Retinal pigment epithelial cell (primary cell): ENCODE results near the gene CNOT6.
"Not testable (repeated sequence)": the region's sequence is repeated elsewhere in the genome, so short reads cannot be mapped to it uniquely, and the experiment has no call there.

Experiments
- DNase-seq: peaks from one replicate; pipeline ENCODE4 v3.0.0-alpha.2; 2010; ENCODE audit warnings: low read depth
- H3K4me3 ChIP-seq: 2 replicates; pipeline ENCODE4 v1.5.1; 2011; ENCODE audit warnings: mild to moderate bottlenecking, low read length, control low read depth, moderate library complexity
- TF ChIP-seq, protein P1 (sequence below): conservative IDR thresholded peaks from 2 replicates; pipeline ENCODE4 v1.5.1; 2011; ENCODE audit warnings: low read depth, low read length, control low read depth, inconsistent platforms

CNOT6 gene

DNA sequence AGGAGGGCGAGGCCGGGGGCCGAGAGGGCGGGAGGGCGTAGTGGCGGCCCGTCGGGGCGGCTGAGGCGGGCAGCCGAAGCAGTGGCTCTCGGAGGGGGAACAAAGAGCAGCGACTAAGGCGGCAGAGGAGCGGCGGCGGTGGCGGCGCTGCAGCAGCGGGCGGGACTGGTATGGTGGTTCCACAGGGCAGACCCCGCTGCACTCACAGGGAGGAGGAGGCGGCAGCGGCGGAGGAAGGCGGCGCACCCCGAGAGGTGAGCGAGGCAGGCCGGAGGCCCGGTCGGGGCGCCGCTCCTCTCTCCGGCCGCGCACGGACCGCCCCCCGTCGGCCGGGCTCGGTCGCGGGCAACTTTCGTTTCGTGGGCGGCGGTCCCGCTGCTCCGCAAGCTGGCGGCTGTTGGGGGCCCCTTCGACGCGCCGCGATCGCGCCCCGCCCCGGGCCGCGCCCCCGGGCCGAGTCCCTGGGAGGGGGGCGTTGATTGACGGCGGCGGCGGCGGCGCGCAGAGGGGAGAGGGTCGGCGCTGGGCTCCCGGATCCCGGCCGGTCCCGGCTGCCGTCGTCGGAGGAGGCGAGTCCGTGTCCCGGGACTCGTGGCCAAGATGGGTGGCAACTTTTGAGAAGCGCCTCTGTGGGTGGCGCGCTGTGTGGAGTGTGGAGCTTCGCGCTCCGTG, 467 bp downstream of the CNOT6 start:
- peak overlapping the region; percentile 82 for H3K4me3 ChIP-seq
- TF ChIP-seq, protein P1, sequence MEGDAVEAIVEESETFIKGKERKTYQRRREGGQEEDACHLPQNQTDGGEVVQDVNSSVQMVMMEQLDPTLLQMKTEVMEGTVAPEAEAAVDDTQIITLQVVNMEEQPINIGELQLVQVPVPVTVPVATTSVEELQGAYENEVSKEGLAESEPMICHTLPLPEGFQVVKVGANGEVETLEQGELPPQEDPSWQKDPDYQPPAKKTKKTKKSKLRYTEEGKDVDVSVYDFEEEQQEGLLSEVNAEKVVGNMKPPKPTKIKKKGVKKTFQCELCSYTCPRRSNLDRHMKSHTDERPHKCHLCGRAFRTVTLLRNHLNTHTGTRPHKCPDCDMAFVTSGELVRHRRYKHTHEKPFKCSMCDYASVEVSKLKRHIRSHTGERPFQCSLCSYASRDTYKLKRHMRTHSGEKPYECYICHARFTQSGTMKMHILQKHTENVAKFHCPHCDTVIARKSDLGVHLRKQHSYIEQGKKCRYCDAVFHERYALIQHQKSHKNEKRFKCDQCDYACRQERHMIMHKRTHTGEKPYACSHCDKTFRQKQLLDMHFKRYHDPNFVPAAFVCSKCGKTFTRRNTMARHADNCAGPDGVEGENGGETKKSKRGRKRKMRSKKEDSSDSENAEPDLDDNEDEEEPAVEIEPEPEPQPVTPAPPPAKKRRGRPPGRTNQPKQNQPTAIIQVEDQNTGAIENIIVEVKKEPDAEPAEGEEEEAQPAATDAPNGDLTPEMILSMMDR: no peak
- DNase-seq: no peak

- TF ChIP-seq, protein P1: no peak
These were observed 1.1 kb downstream of the CNOT6 start for GRCh38 chr5:180495292-180495691.

DNA sequence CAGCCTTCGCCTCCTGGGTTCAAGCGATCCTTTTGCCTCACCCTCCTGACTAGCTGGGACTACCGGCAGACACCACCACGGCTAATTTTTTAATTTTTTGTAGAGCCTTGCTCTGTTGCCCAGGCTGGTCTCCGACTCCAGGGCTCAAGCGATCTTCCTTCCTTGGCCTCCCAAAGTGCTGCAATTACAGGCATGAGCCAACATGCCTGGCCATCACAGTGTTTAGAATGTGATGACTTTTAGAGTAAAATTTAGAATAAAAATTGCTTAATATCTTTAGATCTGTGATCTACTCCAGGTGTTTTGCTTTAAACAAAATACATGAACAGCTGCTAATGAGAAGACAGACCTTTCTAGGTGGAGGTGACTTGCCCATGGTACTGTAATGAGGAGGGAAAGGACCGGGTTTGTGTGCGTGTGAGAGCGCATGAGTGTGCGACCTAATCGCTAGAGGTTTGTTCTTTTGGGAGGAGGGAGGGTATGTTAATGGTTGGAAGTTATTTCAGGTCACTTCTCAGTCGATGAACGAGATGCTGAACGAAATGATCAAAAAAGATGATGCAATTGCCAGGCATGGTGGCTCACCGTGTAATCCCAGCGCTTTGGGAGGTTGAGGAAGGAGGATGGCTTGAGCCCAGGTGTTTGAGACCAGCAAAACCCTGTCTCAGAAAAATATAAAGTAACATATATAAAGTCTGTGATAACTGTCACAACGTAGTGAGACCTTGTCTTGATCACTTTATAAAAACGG, 2.0 kb downstream of the CNOT6 start:
- no peak for DNase-seq
- TF ChIP-seq, protein P1: no peak
- peak overlapping the region; percentile 15 for H3K4me3 ChIP-seq

More at GRCh38 chr5:180495292-180495691, 1.1 kb downstream of the CNOT6 start:
- DNase-seq: no peak
- H3K4me3 ChIP-seq: peak overlapping the region; percentile 82

DNA sequence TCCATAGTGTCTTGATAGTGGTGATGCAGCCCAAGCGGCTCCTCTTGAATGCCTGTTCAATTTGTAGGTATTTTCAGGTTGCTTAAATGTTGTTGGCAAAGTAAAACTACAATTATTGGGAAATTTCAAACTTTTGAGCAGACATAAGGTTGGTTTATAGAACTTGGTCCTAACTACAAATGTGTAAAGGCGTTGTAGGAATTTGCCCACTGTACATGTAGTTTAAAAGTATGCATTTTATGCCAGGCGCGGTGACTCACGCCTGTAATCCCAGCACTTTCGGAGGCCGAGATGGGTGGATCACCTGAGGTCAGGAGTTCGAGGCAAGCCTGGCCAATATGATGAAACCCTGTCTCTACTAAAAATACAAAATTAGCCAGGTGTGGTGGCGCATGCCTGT, 2.6 kb downstream of the CNOT6 start:
- not testable (repeated sequence) for H3K4me3 ChIP-seq, DNase-seq

DNA sequence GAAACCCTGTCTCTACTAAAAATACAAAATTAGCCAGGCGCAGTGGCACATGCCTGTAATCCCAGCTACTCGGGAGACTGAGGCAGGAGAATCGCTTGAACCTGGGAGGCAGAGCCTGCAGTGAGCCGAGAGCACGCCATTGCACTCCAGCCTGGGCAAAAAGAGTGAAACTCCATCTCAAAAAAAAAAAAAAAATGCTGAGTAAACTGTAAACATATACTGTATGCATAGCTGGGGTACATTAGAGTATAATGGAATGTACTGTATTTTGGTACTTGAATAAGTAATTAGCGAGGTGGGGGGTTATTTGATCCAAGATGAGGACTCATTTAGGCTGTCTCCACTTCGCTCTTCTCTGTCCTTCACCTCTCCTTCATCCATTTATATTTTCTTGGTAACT, 3.7 kb downstream of the CNOT6 start:
- not testable (repeated sequence) for DNase-seq

DNA sequence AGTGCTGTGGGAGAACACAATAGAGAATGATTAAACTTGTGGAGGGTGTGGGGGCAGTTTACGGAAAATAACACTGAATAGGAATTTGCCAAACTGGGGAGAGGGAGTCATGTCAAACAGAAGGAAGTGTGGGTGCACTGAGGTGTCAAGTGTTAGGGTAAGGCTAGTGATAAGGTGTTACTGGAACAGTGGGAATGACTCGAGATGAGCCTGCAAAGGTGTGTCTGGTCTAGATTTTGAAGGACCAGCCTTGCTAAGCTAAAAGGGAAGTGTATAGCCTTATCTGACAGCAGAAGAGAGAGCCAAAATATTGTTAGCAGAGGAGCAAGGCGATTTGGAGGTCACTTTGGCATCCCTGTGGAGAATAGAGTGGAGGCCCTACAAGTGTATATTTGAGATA, 4.2 kb downstream of the CNOT6 start:
- DNase-seq: no peak
- TF ChIP-seq, protein P1: no peak

More for the DNA sequence above, 3.7 kb downstream of the CNOT6 start:
- H3K4me3 ChIP-seq: not testable (repeated sequence)

DNA sequence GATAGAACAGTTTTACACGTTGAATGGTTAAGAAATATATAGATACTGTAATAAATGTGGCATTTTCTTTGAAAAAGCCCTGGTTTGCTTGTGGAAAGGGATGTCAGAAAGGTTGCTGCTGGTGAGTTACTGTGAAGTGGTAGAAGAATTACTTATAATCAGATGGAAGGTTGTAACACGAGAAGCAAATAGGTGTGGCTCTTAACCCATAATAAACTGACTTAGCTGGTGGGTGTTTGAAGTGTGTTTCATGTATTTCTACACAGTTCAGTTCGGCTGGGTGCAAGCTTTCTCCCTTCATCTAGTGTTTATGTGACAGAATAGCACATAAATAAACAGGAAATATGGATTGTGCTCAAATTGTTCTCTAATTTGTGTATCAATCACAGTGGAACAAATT, 5.5 kb downstream of the CNOT6 start:
- H3K4me3 ChIP-seq: no peak overlapping the region
- DNase-seq: no peak
- TF ChIP-seq, protein P1: no peak

More for the DNA sequence above, 4.2 kb downstream of the CNOT6 start:
- no peak overlapping the region for H3K4me3 ChIP-seq

GRCh38 chr5:180500300-180500699, 6.1 kb downstream of the CNOT6 start:
- not testable (repeated sequence) for H3K4me3 ChIP-seq

More at GRCh38 chr5:180500300-180500699, 6.1 kb downstream of the CNOT6 start:
- DNase-seq: not testable (repeated sequence)
